Stimulated activated memory B cell treated with anti-CD40 and anti-IgM and Interleukin-4, amounts not matched to agents 10 μg/mL and 1 μg/mL and 100 μg/mL, for 72 hours (primary cell): Measurements from ENCODE around the gene RAD9B.
"Not testable (repeated sequence)": the region's sequence is repeated elsewhere in the genome, so short reads cannot be mapped to it uniquely, and the experiment has no call there.

ENCODE experiments used
- ATAC-seq: fragments of 150-1000 bp; cut with Tn5 transposase; 2 replicates; pipeline ENCODE4 v1.10.0; 2021
- H3K27ac Mint-ChIP-seq: one replicate; pipeline ENCODE4 v1.8.0; 2022; ENCODE audit warnings: mild to moderate bottlenecking, mixed read lengths
- H3K27me3 Mint-ChIP-seq: one replicate; pipeline ENCODE4 v1.8.0; 2022; ENCODE audit warnings: mixed read lengths
- H3K36me3 Mint-ChIP-seq: one replicate; pipeline ENCODE4 v1.8.0; 2022; ENCODE audit warnings: mixed read lengths
- H3K4me1 Mint-ChIP-seq: one replicate; pipeline ENCODE4 v1.8.0; 2022; ENCODE audit warnings: mixed read lengths
- H3K4me3 Mint-ChIP-seq: one replicate; pipeline ENCODE4 v1.8.0; 2022; ENCODE audit warnings: mild to moderate bottlenecking, moderate library complexity, mixed read lengths
- H3K9me3 Mint-ChIP-seq: one replicate; pipeline ENCODE4 v1.8.0; 2022; ENCODE audit warnings: mixed read lengths

RAD9B gene

GRCh38 chr12:110538869-110539622 lies 36.9 kb downstream of the RAD9B start:
- peaks cover 63% of the 10 kb centered on the region for H3K36me3 Mint-ChIP-seq
- H3K9me3 Mint-ChIP-seq: no peaks in the 10 kb centered on the region
- H3K27ac Mint-ChIP-seq: peak overlapping the region; percentile 5
- peaks cover 15% of the 10 kb centered on the region for H3K4me1 Mint-ChIP-seq
- no peak overlapping the region for H3K4me3 Mint-ChIP-seq
- H3K27me3 Mint-ChIP-seq: no peaks in the 10 kb centered on the region
- no peak for ATAC-seq

GRCh38 chr12:110540048-110540447 lies 37.9 kb downstream of the RAD9B start:
- Mint-ChIP-seq H3K27me3 (no peaks in the 10 kb centered on the region), H3K4me3 (no peak overlapping the region), H3K27ac (peak overlapping the region; percentile 17), H3K9me3 (no peaks in the 10 kb centered on the region), H3K4me1 (peaks cover 15% of the 10 kb centered on the region), H3K36me3 (peaks cover 55% of the 10 kb centered on the region)
- no peak for ATAC-seq

GRCh38 chr12:110543252-110543959 lies 41.3 kb downstream of the RAD9B start:
- Mint-ChIP-seq H3K36me3 (peaks cover 54% of the 10 kb centered on the region), H3K9me3 (no peaks in the 10 kb centered on the region), H3K4me1 (peaks cover 31% of the 10 kb centered on the region), H3K4me3 (peak overlapping the region; percentile 3), H3K27me3 (no peaks in the 10 kb centered on the region), H3K27ac (peak overlapping the region; percentile 73)
- ATAC-seq: peak; percentile 73

- Mint-ChIP-seq H3K4me1 (peaks cover 36% of the 10 kb centered on the region), H3K4me3 (no peak overlapping the region), H3K27me3 (no peaks in the 10 kb centered on the region), H3K27ac (peak overlapping the region; percentile 73), H3K9me3 (no peaks in the 10 kb centered on the region), H3K36me3 (peaks cover 52% of the 10 kb centered on the region)
- no peak for ATAC-seq
Observed at GRCh38 chr12:110543965-110544364, 41.8 kb downstream of the RAD9B start.

GRCh38 chr12:110545259-110545658 lies 43.1 kb downstream of the RAD9B start:
- H3K4me3 Mint-ChIP-seq, H3K27me3 Mint-ChIP-seq, H3K9me3 Mint-ChIP-seq, H3K27ac Mint-ChIP-seq, ATAC-seq: not testable (repeated sequence)
- Mint-ChIP-seq H3K36me3 (peaks cover 55% of the 10 kb centered on the region), H3K4me1 (peaks cover 45% of the 10 kb centered on the region)

- Mint-ChIP-seq H3K27ac (peak overlapping the region; percentile 35), H3K4me1 (peaks cover 45% of the 10 kb centered on the region), H3K27me3 (no peaks in the 10 kb centered on the region), H3K4me3 (no peak overlapping the region), H3K36me3 (peaks cover 58% of the 10 kb centered on the region), H3K9me3 (no peaks in the 10 kb centered on the region)
- ATAC-seq: no peak
Observed at GRCh38 chr12:110545812-110546211, 43.7 kb downstream of the RAD9B start.

- H3K4me1 Mint-ChIP-seq: peaks cover 45% of the 10 kb centered on the region
- peak overlapping the region; percentile 35 for H3K27ac Mint-ChIP-seq
Observed at GRCh38 chr12:110546339-110546738, 44.2 kb downstream of the RAD9B start.

GRCh38 chr12:110547090-110547489 lies 45.0 kb downstream of the RAD9B start:
- Mint-ChIP-seq H3K9me3 (no peaks in the 10 kb centered on the region), H3K36me3 (peaks cover 62% of the 10 kb centered on the region), H3K4me3 (no peak overlapping the region), H3K27me3 (no peaks in the 10 kb centered on the region), H3K4me1 (peaks cover 50% of the 10 kb centered on the region), H3K27ac (peak overlapping the region; percentile 35)
- no peak for ATAC-seq

More at GRCh38 chr12:110546339-110546738, 44.2 kb downstream of the RAD9B start:
- Mint-ChIP-seq H3K9me3 (no peaks in the 10 kb centered on the region), H3K27me3 (no peaks in the 10 kb centered on the region), H3K4me3 (no peak overlapping the region), H3K36me3 (peaks cover 60% of the 10 kb centered on the region)
- ATAC-seq: no peak

GRCh38 chr12:110548678-110549077 lies 46.5 kb downstream of the RAD9B start:
- Mint-ChIP-seq H3K4me3 (no peak overlapping the region), H3K4me1 (peaks cover 44% of the 10 kb centered on the region), H3K27ac (no peak overlapping the region), H3K27me3 (no peaks in the 10 kb centered on the region), H3K9me3 (no peaks in the 10 kb centered on the region), H3K36me3 (peaks cover 49% of the 10 kb centered on the region)
- ATAC-seq: no peak

GRCh38 chr12:110549716-110550115 lies 47.6 kb downstream of the RAD9B start:
- Mint-ChIP-seq H3K4me1 (peaks cover 43% of the 10 kb centered on the region), H3K4me3 (no peak overlapping the region), H3K27ac (peak overlapping the region; percentile 48)

GRCh38 chr12:110550981-110551380 lies 48.9 kb downstream of the RAD9B start:
- H3K9me3 Mint-ChIP-seq: no peaks in the 10 kb centered on the region
- H3K4me1 Mint-ChIP-seq: peaks cover 52% of the 10 kb centered on the region
- H3K27ac Mint-ChIP-seq: no peak overlapping the region
- no peak overlapping the region for H3K4me3 Mint-ChIP-seq
- no peak for ATAC-seq
- peaks cover 37% of the 10 kb centered on the region for H3K36me3 Mint-ChIP-seq
- no peaks in the 10 kb centered on the region for H3K27me3 Mint-ChIP-seq

More at GRCh38 chr12:110549716-110550115, 47.6 kb downstream of the RAD9B start:
- H3K36me3 Mint-ChIP-seq: peaks cover 48% of the 10 kb centered on the region
- H3K9me3 Mint-ChIP-seq: no peaks in the 10 kb centered on the region
- H3K27me3 Mint-ChIP-seq: no peaks in the 10 kb centered on the region
- ATAC-seq: no peak
